Right ventricle myocardium inferior (tissue), 1 donor: ENCODE measurements around the gene PITPNM3. TPM values are rescaled to one million over a fixed set of nuclear protein-coding genes. Genes with fewer than 3 reads are reported as not detected.

Source experiments
- ATAC-seq: fragments of 200-7000 bp; cut with Tn5 transposase; one replicate; pipeline ENCODE4 v1.9.1; 2020; ENCODE audit warnings: mild to moderate bottlenecking, moderate library complexity
- DNase-seq: peaks from one replicate; pipeline ENCODE4 v3.0.0; 2021; ENCODE audit errors: missing footprints
- intact Hi-C: fragments of 100-400 bp; cut with DNase I; formaldehyde crosslinking; loops from one replicate; pipeline ENCODE4 v1.11.0; 2022
- total RNA-seq: library from RNA; stranded (reverse); fragmentation: NEBNext Ultra II Directional; extraction: Animal tissue kit (Norgen Biotek cat#: 25700); gene quantifications from one replicate; pipeline ENCODE4 v1.2.1, GENCODE V29; 2021
- donor health status: DM: no; HTN: yes; CAD: no; lungs with severe emphysema.

PITPNM3 gene
- total RNA-seq, 1 donor from 2014 or later, result 0.46 TPM

GRCh38 chr17:6557040-6557438, 684 bp upstream of the PITPNM3 start:
- intact Hi-C loops, result no loop called here
- no peak for DNase-seq
- ATAC-seq, result no peak

DNA sequence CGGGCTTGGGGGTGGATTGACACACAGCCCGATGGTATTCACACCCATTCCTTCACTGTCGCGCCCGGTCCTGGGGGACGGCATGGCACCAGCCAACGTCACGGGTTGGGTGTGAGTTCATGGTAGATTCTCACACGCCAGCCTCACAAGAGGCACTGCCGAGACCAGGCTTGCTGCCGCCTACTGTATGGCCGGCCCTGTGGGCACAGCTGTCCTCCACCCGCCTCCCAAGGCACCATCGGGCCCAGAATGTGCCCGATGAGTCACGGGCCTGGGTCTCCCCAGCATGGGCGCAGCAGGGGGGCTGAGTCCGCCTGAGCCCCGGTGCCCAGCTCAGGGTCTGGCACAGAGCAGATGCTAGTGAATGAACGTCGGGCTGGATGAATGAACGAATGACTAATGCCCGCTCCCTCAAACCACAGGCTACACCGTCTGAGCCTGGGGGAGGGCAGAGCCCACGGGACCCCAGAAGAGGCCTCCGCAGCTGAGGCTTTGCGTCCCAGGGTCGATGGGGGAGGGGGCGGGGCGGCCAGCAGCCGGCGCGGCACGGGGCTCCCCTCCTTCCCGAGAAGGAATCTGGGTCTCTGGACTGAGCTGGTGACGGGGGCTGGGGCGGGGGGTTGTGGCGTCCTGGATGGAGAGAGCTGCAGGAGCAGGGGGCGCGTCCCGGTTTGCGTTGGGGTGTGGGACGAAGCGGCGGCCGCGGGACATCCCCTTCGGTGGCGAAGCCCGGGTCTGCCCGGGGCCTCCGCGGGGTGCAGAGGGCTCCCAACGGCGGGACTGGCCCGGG, 829 bp downstream of the PITPNM3 start:
- DNase-seq, result no peak
- peak; percentile 21 for ATAC-seq
- intact Hi-C loops, result no loop called here

DNA sequence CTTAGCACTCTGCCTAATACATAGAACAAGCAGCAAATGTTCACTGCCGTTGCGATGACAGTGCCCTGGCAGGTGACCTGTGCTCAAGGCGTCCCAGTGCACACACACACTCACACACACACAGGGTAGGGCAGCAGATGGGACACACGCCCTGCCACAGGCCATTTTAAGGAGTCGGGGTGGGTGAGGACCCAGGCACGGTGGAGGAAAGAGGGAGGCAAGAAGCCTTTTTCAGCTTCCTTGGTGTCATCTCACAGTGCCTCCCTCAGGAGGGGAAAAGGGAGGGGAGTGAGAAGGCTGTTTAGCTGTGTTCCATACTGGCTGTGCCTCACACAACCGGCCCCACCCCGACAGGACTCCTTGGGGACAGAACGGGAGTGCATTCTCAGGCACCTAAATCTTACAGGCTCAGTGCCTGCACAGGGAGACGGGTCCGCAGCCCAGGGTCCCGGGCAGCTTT, 1.5 kb downstream of the PITPNM3 start:
- intact Hi-C loops, result no loop called here
- DNase-seq (no peak), ATAC-seq (no peak)

DNA sequence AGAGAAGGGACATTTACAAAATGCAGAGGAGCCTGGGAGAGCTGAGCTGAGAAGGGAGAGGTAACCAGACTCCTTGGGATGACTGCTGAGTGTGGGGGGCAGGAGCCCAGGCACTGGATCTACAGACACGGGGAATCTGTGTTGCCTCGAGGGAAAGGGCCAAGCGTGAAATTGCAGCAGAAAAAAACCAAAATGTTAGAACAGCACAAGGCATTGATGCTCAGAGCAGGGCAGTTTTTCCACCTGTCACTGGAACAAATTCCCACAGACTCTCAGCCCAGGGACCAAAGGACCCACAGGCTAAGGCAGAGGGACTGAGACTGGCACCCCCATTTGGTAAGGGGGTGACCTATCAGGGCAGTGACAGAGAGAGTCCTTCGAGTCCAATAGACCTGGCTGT, 2.0 kb downstream of the PITPNM3 start:
- ATAC-seq, result no peak
- no peak for DNase-seq
- intact Hi-C loops, result no loop called here

DNA sequence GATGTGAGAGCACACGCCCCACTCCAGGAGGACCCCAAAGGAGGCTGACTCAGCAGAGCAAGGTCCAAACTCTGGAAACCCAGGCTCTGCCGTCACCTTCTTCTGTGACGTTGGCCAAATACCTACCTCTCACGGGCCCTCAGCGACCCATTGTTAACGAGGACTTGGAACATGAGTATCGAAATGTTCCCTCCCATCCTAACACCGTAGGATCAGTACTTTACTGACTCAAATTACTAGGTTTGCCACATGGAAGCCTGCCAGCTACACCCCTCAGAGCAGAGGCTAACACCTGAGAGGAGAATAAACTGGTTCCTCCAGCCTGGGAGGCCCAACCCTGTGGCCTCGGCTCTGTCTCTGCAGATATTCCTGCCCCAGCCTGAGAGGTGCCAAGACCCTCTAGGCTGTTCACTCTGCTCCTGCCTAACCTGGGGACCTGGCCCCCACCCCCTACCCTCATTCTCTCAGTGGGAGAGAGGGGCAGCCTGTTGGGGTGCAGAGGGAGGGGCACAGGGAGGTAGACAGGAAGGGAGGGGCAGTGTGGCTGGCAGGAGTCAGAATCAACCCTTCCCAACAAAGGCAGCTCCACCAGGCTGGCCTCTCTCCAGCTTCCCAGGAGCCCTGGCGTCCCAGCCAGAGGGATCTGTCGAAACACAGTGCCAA, 4.4 kb downstream of the PITPNM3 start:
- ATAC-seq, result no peak
- DNase-seq, result no peak

DNA sequence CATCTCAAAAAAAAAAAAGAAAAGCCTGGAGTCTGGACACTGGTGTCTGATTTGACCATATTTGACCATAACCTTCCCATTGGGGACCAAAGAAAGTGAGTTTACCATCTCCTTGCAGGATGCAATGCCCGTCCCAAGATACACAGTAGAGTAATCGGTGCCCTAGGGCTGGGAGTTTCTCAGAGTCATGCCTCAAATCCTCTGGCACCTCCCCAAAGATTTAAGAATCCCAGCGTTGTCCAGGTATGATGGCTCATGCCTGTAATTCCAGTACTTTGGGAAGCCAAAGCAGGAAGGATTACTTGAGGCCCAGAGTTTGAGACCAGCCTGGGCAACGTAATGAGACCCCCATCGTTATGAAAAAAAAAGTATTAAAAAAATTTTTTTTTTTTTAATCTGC, 5.0 kb downstream of the PITPNM3 start:
- intact Hi-C loops, result no loop called here
- ATAC-seq, result no peak
- no peak for DNase-seq

More for the DNA sequence above, 4.4 kb downstream of the PITPNM3 start:
- intact Hi-C loops, result no loop called here

- intact Hi-C loops, result no loop called here
- no peak for ATAC-seq
- no peak for DNase-seq
Measured at GRCh38 chr17:6549384-6550036, 6.8 kb downstream of the PITPNM3 start.

DNA sequence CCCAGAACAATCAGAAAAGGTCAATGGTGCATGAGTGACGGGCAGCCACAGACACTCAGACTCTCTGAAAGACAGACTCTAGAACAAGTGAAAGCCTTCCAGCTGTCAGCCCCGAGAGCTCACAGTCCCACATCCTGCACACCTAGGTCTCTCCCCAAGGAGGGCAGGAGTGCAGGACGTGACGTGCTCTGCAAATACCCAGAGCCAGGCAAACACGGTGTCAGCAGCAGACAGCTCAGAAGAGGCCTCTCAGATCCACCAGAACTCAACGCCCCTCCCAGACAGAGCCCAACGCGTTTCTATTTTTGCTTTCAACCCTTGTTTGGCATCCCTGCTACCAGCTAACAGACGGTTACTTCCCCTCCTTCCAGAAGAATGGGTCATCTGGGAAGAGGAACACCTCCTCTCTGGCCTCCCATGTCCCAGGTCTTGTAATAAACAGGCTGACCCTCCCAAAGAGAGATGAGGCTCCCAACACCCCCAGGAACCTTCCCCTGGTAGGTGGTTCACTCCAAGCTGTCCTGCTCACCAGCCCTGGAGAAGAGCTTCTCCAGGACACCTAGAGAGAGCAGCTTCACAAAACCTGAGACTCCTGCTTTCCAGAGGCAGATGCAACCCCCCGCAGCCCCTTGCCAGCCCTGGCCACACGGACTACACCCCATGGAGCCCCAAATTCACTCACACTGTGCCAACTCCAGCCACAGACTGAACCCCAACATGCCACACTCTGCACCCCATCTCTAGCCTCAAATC, 7.6 kb downstream of the PITPNM3 start:
- DNase-seq, result no peak

DNA sequence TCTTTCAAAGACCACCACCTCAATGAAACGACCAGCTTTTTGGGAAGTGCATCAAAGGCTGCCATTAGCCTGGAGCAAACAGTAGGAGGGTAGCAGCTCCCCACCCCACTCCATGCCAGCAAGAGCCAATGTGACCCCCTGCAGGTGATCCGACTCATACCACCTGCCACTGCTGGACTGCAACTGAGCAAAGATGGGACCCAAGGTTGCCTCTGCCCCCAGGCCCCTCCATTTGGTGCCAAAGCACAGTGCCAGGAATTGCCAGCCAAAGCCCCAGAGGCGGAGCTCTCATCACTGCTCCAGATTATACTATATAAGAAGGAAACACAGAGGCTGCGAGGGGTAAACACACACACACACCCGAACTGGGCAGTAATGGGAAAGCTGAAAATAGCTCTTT, 8.3 kb downstream of the PITPNM3 start:
- intact Hi-C loops, result no loop called here
- ATAC-seq (no peak), DNase-seq (no peak)

More for the DNA sequence above, 7.6 kb downstream of the PITPNM3 start:
- ATAC-seq, result peak; percentile 73
- intact Hi-C loops, result no loop called here

DNA sequence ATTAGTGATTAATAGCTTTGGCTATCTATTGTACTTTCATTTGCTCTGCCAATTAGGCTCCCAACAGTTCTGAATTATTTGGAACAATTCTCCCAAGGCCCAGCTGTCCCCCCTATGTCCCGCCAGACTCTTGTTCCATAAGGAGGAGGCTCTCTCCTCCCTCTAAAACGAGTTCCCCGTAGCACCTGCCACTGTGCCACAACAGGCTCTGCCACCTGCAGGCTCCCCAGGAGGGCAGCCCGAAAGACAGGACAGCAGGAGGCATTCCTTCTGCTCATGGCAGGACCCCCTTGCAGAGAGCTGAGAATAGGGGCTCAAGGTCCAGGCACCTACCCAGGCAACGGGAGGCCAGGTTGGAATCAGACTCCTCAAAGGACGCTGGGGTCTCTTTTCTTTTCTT, 9.0 kb downstream of the PITPNM3 start:
- DNase-seq (no peak), ATAC-seq (no peak)
- intact Hi-C loops, result no loop called here

DNA sequence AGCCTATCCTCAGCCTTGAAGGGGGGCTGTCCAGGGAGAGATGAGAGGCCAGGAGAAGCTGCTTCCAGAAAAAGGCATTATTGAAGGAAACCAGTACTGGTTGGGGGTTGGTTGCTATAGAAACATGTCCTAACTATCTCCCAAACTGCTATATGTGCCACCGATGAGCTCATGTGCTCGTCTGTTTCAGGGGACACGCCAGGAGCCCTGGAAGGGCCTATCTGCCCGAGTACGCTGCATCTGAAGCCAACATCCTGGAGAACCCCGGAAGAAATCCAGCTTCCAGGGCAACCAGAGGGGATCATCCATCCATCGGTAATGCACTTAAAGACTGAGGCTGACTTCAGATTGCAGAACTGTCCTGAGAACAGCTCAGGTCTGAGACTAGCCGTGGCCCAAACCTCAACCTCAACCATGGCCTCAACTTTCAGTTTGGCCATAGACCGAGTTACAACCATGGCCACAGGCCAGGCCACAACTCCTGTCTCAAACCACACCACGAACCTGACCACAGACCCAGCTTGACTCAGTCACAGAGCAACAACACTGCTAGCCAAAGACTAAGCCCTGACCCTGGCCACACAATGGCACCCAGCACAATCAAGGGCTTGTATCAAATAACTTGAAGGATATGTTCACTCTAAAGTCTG, 10.2 kb downstream of the PITPNM3 start:
- intact Hi-C loops, result no loop called here
- ATAC-seq (no peak), DNase-seq (no peak)

GRCh38 chr17:6545291-6545690, 11.1 kb downstream of the PITPNM3 start:
- DNase-seq (no peak), ATAC-seq (no peak)
- intact Hi-C loops, result no loop called here

DNA sequence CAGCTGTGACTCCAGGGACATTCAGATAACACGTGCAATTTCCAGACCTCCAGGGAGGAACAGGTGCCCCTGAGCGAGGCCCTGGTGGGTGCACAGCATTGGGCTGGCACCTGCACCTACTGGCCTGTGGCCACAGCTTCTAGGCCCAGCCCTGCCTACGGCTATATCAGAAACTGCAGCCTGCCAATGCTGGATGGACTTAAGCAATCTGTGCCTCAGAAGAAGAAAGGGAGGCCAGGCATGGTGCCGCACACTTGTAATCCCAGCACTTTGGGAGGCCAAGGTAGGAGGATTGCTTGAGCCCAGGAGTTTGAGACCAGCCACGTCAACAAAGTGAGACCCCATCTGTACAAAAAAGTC, 12.4 kb downstream of the PITPNM3 start:
- DNase-seq (no peak), ATAC-seq (no peak)
- intact Hi-C loops, result no loop called here

- intact Hi-C loops, result no loop called here
- ATAC-seq (no peak), DNase-seq (no peak)
Measured at GRCh38 chr17:6543079-6544010, 13.0 kb downstream of the PITPNM3 start.

DNA sequence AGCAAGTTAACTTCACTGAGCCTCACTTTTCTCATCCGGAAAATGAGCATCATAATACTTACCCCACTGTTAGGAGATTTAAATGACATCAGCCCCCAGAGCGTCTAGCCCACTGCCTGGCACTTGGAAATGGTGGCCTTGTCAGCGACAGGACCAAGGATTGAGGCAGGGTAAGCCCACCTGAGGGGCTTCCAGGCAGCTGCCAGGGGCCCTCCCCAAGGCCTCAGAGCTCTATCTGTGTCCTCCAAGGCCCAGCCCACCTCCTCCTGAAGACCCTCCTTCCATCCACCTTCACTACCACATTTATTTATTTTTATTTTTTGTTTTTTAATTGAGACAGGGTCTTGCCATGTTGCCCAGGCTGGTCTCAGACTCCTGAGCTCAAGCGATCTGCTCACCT, 13.8 kb downstream of the PITPNM3 start:
- ATAC-seq (no peak), DNase-seq (no peak)
- intact Hi-C loops, result no loop called here

GRCh38 chr17:6541886-6542285, 14.5 kb downstream of the PITPNM3 start:
- no peak for DNase-seq
- no peak for ATAC-seq
- intact Hi-C loops, result no loop called here

DNA sequence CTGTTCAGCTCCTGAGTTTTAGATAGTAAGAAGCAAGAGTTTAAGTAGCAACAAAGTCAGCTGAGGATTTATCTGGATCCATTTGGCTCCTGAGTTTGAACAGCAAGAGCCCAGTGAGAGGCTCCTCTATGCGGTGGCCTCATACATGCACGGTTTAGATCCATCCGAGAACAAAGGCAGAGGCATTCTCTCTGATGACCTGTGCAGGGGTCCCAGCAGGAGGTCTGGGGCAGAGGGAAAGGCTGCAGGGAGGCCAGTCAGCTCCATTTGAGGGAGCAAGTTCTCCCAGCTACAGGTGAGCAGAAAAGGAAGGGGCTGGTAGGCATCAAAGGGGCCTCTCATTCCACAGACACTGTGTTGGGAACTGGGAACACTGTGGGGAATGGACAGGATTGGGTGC, 16.5 kb downstream of the PITPNM3 start:
- intact Hi-C loops, result no loop called here
- ATAC-seq (no peak), DNase-seq (no peak)

- intact Hi-C loops, result no loop called here
- no peak for ATAC-seq
- no peak for DNase-seq
Measured at GRCh38 chr17:6536566-6537065, 19.7 kb downstream of the PITPNM3 start.
